GM15510 (cell line): ENCODE data around the gene PTCD3.

Experiments
- POLR2A ChIP-seq: IDR thresholded peaks from 3 replicates; pipeline ENCODE4 v1.6.1; 2011; ENCODE audit warnings: borderline replicate concordance; ENCODE audit not compliant: insufficient read length; ENCODE audit errors: extremely low read depth

PTCD3 gene

DNA sequence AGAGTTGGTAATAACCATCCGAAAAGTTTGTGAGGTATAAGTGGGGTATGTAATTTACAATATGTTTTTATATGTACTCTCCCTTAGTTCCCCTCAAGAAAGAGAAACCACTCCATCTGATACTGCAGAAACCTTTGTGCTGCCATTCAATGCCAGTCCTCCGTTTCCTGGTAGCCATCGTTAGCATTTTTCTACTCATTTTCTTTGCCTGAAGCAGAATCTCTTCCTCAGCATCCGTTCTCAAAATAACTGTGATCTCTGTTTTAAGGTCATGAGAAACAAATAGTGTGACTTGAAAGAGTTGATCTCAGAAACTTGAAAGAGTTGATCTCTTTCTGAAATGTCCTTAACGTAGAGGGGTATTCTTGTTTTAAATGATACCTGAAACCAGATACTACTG is 996 bp downstream of the PTCD3 start:
- TF ChIP-seq POLR2A, result no peak

DNA sequence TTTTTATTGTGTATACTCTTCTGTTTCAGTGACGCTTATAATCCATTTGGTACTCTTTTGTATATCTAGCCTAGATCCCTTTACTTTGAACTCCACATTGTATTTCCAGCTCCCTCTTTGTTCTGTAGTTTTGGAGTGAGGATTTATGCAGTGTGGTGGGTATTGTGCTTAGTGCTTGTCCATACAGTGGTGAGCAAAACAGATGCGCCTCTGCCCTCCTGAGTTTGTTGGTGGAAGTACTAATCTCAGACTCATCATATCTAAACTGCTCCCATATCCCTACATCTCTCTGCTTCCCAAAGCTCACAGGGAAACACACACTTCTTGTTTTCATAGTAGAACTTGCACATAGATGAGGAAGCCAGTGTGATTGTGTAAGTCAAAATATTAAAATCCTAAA is 12.1 kb downstream of the PTCD3 start:
- TF ChIP-seq POLR2A, result no peak

DNA sequence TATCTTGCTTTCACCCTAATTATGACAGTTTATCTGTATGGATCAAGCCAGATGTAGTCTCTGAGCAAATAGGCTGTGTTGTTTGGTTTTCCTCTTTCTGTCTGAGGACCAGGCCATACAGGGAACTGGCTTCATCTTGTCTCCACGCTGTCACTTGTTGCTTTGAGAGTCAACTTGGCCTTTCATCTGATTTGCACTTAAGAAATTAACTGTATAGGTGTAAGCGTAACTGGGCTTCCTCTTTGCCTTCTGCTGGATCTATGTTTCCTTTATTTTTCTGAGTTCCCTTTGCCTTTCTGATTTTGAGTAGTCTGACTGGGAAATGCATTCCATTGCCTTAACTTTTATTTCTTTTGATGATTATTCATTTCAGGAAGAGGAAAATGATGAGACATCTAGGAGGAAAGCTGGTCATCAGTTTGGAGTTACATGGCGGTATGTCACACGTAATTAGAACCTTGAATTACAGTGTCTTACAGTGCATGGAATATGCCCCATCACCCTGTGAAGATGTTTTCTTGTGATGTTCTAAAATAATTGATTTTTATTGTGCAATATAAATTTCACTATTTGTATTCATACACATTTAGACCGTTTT is 17.4 kb downstream of the PTCD3 start:
- TF ChIP-seq POLR2A, result no peak

DNA sequence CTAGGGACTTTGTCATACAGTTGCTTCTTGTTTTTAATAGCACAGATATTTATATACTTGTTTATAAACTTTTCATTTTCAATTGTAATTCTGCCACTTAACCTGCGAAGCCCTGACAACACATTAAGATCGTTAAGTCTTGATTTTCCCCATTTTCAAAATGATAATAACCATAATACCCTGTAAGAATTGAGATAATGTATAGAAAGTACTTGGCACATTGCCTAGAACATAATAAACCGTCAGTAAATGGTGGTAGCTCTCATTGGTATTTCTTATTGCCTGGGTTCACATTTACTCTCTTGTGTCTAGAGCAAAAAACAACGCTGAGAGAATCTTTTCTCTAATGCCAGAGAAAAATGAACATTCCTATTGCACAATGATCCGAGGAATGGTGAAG is 18.6 kb downstream of the PTCD3 start:
- TF ChIP-seq POLR2A, result no peak

DNA sequence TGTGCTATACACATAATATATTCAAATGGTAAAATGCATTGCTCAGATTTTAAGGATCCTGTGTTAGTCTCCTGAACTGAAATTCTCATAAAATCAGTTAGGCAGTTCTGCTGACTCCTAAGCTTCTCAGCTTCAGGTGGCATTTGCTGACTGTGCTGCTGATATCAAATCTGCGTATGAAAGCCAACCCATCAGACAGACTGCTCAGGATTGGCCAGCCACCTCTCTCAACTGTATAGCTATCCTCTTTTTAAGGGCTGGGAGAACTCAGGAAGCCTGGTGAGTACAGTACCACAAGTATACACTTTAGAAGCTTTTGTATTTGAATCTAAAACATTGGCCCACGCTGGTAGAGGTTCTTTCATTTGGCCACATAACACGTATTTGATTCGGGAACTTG is 28.7 kb downstream of the PTCD3 start:
- TF ChIP-seq POLR2A, result no peak

DNA sequence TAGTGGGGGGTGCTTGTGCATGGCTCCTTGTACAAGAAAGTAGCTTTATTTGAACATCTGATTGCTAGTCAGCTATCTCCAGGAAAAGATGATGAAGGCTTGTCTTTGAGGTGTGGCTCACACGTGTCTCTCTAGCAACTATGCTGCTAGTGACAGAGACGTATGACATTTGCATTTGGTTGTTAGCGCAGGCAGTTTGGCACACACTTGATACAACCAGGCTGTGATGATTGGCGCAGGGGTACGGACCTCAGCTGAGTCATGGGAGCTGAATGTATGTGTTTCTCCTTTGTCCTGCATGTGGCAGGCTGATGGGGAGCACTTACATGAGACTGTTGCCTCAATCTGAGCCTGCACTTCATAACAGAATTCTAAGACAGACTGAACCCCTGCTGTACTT is 29.6 kb downstream of the PTCD3 start:
- no peak for TF ChIP-seq POLR2A

DNA sequence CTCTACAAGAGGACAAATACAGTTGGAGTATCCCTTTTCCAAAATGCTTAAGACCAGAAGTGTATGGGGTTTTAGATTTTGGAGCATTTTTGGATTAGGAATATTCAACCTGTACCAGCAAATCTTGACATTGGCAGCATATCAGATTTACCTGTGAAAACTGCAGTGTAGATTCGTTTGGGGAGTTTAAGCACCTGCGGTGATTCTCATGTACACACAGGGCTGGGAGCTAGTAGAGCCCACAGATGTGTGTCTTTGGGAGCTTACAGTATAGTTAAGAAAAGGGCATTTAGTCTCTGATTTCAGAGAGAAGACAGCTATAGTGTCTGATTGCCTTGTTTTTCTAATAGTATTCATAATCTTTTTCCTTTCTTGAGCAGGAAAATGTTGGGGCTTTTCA is 30.1 kb downstream of the PTCD3 start:
- no peak for TF ChIP-seq POLR2A

DNA sequence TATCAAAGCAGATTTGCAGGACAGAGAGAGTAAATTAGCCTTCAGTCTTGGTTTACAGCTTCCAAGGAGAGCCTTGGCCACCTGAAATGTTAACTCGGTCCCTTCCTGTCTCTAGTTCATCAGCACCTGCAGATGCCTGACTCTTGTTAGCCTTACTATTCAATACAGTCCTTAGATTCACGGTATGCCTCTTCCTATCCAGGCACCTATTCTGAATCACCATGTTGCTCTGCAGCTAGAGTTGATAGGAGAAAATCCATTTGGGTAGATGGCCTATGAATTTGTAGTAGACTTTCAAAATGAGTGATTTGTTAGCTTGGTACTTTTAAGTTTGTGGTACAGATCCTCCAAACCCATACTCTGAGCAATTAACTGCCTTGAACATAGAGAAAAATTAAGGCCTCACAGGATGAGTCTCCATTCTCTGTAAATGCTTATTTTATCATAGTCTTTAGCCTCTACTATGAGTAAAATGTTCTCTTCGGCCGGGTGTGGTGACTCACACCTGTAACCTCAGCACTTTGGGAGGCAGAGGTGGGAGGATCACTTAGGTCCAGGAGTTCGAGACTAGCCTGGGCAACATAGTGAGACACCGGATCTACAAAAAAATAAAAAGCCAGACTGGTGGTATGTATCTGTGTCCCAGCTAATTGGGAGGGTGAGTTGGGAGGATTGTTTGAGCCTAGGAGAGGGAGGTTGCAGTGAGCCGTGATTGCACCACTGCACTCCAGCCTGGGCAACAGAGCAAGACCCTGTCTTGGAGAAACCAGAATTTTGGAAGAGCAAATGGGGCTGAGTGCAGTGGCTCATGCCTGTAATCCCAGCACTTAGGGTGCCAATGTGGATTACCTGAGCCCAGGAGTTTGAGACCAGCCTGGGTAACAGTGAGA is 32.9 kb downstream of the PTCD3 start:
- TF ChIP-seq POLR2A, result no peak

DNA sequence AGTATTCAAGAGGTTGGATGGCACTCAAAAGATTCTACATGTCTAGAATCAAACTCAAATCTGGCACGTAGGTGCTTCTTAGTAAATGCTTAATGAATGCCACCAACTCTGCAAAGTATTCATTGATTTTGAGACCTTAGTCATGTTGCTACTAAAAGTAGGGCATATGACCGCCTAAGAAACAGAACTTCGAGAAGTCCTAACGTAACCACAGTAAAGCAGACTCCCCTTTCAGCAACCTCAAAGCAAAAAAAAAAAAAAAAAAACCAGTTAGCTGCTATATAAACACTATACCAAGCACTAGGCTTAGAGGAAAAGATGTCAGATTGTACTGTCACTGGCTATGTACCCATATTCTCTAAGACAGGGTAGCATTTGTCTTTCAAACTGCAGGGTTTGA is 33.9 kb downstream of the PTCD3 start:
- TF ChIP-seq POLR2A, result no peak

DNA sequence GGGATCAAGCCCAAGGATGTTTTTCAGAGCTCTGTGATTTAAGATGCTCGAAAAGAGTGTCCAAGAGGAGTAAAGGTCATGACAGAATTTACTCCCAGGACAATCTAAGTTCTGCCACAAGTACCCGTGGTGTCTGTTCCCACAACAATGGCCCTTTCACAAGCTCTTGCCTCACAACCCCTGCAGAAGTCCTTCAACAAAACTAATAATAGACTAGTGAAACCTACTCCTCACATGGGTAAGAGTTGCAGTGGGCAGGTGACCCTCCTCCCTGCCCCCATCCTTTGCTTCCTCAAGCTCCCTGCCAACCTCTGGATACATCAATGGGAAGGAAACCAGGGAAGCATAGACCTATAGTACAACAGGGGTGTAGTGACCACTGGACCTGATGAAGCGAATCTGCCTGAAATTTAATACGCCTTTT is 34.9 kb downstream of the PTCD3 start:
- TF ChIP-seq POLR2A, result no peak

DNA sequence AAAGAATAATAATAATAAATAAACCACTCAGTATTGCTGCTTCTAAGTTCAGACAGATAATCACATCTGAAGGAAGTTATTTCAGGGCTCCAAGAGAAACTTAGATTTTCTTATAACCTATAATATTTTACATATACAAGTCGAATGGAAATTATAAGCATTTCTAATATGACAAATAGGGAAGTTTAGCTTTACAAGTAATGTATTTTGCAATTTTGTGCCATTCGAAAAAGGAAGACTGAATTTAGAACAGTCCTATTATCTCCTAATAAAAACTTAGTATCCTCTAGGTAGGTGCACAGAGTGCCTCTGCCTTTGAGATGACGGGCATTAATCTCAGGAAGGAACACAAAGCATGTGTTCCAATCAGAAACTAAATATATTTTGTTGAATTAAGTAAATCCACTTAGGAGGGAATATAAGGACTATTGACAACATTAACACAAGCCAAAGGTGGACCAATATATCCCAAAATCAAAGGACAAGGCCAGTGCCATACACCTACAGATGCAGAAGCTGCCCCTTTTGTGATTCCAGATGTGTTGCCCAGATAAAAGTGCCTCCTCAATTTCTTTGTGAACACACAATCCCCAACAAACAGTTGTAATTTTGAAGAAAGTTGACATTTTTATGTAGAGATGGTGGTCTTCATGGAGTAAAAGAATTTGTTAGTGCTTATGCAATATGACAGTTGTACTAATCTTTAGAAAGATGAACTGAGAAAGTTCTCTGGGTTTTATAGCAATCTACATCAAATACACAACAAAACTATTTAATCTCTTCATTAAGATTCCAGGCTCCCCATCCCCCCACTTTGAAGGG is 36.6 kb downstream of the PTCD3 start:
- TF ChIP-seq POLR2A, result no peak

DNA sequence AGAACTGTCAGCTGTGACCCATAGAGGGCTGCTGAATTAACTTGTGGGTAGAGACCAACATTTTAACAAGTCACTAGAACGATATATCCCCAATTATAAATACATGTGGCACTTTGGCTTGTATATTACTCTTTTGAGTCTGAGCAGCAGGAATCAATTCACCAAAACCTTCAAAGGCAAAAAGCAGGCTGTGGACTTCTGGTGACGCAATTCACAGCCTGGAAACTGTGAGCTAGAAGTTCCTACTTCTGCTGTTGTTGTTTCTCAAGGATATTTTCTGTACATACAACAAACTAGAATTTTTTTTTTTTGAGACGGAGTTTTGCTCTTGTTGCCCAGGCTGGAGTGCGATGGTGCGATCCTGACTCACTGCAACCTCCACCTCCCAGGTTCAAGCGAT is 37.3 kb downstream of the PTCD3 start:
- TF ChIP-seq POLR2A, result no peak

DNA sequence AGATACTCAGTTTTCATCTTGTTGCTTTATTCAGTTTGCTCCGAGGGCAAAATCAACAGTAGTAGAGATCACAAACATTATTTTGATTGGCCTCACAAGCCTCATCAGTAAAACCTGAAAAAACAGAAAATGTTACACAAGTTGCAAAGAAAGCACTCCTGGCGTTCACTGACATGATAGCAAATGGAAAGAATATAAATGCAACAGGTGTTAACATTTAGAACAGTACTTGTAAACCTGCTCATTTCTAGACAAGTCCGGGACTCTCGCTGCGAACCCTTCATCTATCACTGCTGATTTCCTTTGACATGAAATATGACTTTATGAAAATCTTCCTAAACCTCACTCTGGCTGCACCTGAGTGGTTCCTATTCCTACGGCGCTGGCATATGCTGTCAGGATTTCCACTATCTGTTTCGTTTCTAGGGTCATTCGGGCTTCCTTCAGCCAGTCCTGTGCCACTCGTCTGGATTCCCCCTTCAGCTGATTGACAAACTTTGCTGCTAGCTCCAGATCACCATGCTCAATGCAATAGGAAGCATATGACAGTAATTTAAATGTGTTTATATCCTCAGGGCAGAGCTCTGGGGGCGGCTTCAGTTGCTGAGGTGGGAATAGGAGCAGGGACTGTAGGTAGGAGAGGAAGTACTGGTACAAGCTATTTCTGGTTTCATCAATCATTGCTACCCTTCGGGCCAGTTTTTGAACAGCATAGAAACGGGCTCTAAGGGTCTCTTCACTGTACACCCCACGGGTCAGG is 38.1 kb downstream of the PTCD3 start:
- no peak for TF ChIP-seq POLR2A

DNA sequence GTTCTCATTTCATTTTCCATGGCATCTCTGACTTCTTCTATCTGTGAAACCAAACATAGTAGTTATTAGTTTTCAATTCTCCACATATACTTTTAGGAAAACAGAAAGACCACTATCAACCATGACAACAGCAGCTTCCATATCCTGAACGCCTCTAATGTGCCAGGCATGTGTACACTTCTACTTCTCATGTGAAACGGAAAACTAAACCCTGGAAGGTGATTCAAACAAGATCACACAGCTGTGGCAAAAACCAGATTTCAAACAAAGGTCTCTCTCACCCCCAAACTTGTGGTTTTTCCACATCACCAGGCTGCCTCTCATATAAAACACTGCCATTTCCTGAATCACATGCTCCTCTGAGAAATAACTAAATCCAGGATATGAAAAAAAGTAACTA is 41.8 kb downstream of the PTCD3 start:
- TF ChIP-seq POLR2A, result no peak

DNA sequence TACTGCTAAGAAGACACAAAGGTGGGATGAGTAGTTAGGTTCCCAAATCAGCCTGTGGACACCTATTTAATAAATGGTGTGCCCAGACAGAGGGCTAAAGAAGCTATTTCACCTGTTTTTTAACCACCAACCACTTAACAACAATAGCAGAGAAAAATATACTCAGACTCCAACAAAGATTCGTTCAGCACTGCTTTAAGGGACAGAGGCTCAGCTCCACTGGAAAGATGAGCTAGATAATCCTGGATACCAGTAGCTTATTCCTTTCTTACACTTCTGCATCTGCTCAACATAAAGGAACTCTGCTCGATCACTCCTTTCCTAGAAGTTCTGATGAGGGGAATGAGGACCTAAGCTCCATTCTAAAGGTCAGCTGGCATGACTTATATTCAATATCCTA is 44.5 kb downstream of the PTCD3 start:
- no peak for TF ChIP-seq POLR2A
